IMR-90 (cell line): Measurements from ENCODE around the gene UBE3C. TPM values are rescaled to one million over a fixed set of nuclear protein-coding genes. Genes with fewer than 3 reads are reported as not detected.

ENCODE experiments used
- ATAC-seq: fragments of 200-7000 bp; cut with Tn5 transposase; 2 replicates; pipeline ENCODE4 v1.9.1; 2020; ENCODE audit warnings: low read depth, mild to moderate bottlenecking, moderate library complexity
- BruUV-seq: library from RNA; stranded (reverse); fragments of 400-500 nt; replicated peaks from 2 replicates; lab custom pipeline; 2021; lab: Mats Ljungman, UMichigan
- CTCF ChIA-PET: fragments of 300-600 bp; formaldehyde crosslinking; extraction: SDS; loops from one replicate; lab custom pipeline; 2021; ENCODE audit warnings: antibody characterized with exemption; lab: Yijun Ruan, JAX
- POLR2A ChIA-PET: fragments of 300-600 bp; sonication (Branson Sonifier 250); formaldehyde crosslinking; loops from one replicate; lab custom pipeline; 2022; ENCODE audit warnings: antibody characterized with exemption; ENCODE audit not compliant: unreplicated experiment; lab: Charles Lee
- DNase-seq: peaks from one replicate; pipeline ENCODE4 v3.0.0; 2013
- H2AFZ ChIP-seq: replicated peaks from 2 replicates; pipeline ENCODE3; 2013; ENCODE audit warnings: low read length, mild to moderate bottlenecking; ENCODE audit not compliant: poor library complexity
- H2AK5ac ChIP-seq: 2 replicates; pipeline ENCODE4 v1.6.1; 2013; ENCODE audit warnings: low read depth, low read length, inconsistent platforms
- H2AK9ac ChIP-seq: replicated peaks from 2 replicates; pipeline ENCODE3; 2013; ENCODE audit warnings: mild to moderate bottlenecking, low read depth, low read length, moderate library complexity; ENCODE audit not compliant: poor library complexity
- H2BK120ac ChIP-seq: 2 replicates; pipeline ENCODE4 v1.6.1; 2013; ENCODE audit warnings: low read depth, low read length, inconsistent platforms
- H2BK15ac ChIP-seq: 3 replicates; pipeline ENCODE4 v1.6.1; 2013; ENCODE audit warnings: low read depth, low read length, inconsistent platforms
- H2BK20ac ChIP-seq: 2 replicates; pipeline ENCODE4 v1.6.1; 2013; ENCODE audit warnings: low read depth, mild to moderate bottlenecking, inconsistent platforms, low read length, moderate library complexity
- H2BK5ac ChIP-seq: 2 replicates; pipeline ENCODE4 v1.6.1; 2013; ENCODE audit warnings: mild to moderate bottlenecking, low read depth, low read length, inconsistent platforms; ENCODE audit not compliant: poor library complexity, severe bottlenecking
- H3K14ac ChIP-seq: replicated peaks from 2 replicates; pipeline ENCODE4 v1.6.1; 2013; ENCODE audit warnings: low read depth, low read length, inconsistent platforms
- H3K18ac ChIP-seq: 2 replicates; pipeline ENCODE4 v1.6.1; 2013; ENCODE audit warnings: low read depth, low read length, control low read depth
- H3K23ac ChIP-seq: 2 replicates; pipeline ENCODE4 v1.6.1; 2013; ENCODE audit warnings: low read depth, low read length, inconsistent platforms
- H3K27ac ChIP-seq: 2 replicates; pipeline ENCODE4 v1.5.1; 2013; ENCODE audit warnings: mild to moderate bottlenecking, control low read depth, low read length; ENCODE audit not compliant: insufficient read depth
- H3K27me3 ChIP-seq: 2 replicates; pipeline ENCODE4 v1.6.1; 2013; ENCODE audit warnings: low read length; ENCODE audit not compliant: control insufficient read depth, insufficient read depth
- H3K36me3 ChIP-seq: 2 replicates; pipeline ENCODE4 v1.6.1; 2013; ENCODE audit warnings: low read length, mixed read lengths; ENCODE audit not compliant: control insufficient read depth, insufficient read depth
- H3K4ac ChIP-seq: 2 replicates; pipeline ENCODE4 v1.6.1; 2013; ENCODE audit warnings: low read depth, low read length, inconsistent platforms
- H3K4me1 ChIP-seq: 2 replicates; pipeline ENCODE4 v1.6.1; 2013; ENCODE audit warnings: low read length, mixed read lengths; ENCODE audit not compliant: control insufficient read depth, insufficient read depth
- H3K4me2 ChIP-seq: 2 replicates; pipeline ENCODE4 v1.6.1; 2013; ENCODE audit warnings: low read depth, mild to moderate bottlenecking, control low read depth, low read length, moderate library complexity
- H3K4me3 ChIP-seq: 2 replicates; pipeline ENCODE4 v1.5.1; 2013; ENCODE audit warnings: low read depth, mild to moderate bottlenecking, control low read depth, low read length, moderate library complexity; ENCODE audit not compliant: insufficient read depth
- H3K56ac ChIP-seq: 2 replicates; pipeline ENCODE4 v1.6.1; 2013; ENCODE audit warnings: low read length, inconsistent platforms; ENCODE audit not compliant: insufficient read depth; ENCODE audit errors: extremely low read depth
- H3K79me1 ChIP-seq, 2 experiments: 2 replicates each; pipeline ENCODE4 v1.6.1; 2013; ENCODE audit warnings: low read length in 2 of 2, inconsistent platforms in 1 of 2, low read depth in 1 of 2
- H3K9ac ChIP-seq: 2 replicates; pipeline ENCODE4 v1.6.1; 2013; ENCODE audit warnings: low read depth, low read length, control low read depth
- H3K9me1 ChIP-seq: 2 replicates; pipeline ENCODE4 v1.6.1; 2013; ENCODE audit warnings: low read length, inconsistent platforms; ENCODE audit not compliant: insufficient read depth
- H3K9me3 ChIP-seq: 2 replicates; pipeline ENCODE4 v1.6.1; 2013; ENCODE audit warnings: low read length; ENCODE audit not compliant: control insufficient read depth, insufficient read depth
- H4K20me1 ChIP-seq: 2 replicates; pipeline ENCODE4 v1.6.1; 2013; ENCODE audit warnings: low read length, inconsistent platforms; ENCODE audit not compliant: insufficient read depth
- H4K5ac ChIP-seq: 2 replicates; pipeline ENCODE4 v1.6.1; 2013; ENCODE audit warnings: mild to moderate bottlenecking, low read depth, low read length, control low read depth
- H4K8ac ChIP-seq, 2 experiments: 2 replicates each; pipeline ENCODE4 v1.6.1; 2013; ENCODE audit warnings: low read depth in 2 of 2, low read length in 2 of 2, control low read depth in 1 of 2, inconsistent platforms in 1 of 2
- H4K91ac ChIP-seq: 2 replicates; pipeline ENCODE4 v1.6.1; 2013; ENCODE audit warnings: low read depth, low read length, inconsistent platforms; ENCODE audit not compliant: insufficient read depth
- FOS ChIP-seq: fragments of 150-350 bp; IDR thresholded peaks from 2 replicates; pipeline ENCODE4 v1.6.1; 2016; ENCODE audit warnings: low read depth, low read length
- MXI1 ChIP-seq: IDR thresholded peaks from 2 replicates; pipeline ENCODE4 v1.6.1; 2012; ENCODE audit warnings: low read depth, mild to moderate bottlenecking, low read length, moderate library complexity, borderline replicate concordance
- NFE2L2 ChIP-seq: fragments of 150-350 bp; IDR thresholded peaks from 2 replicates; pipeline ENCODE4 v1.6.1; 2016; ENCODE audit warnings: low read depth, mild to moderate bottlenecking, low read length
- RFX5 ChIP-seq: IDR thresholded peaks from 2 replicates; pipeline ENCODE4 v1.8.0; 2012; ENCODE audit warnings: low read depth, mild to moderate bottlenecking, low read length, moderate library complexity
- WGBS, 2 experiments: methylation state at CpG; one replicate each; pipeline versions ENCODE4 v1.1.5 to v1.1.7; 2013; ENCODE audit warnings: missing lambda C conversion rate in 2 of 2; ENCODE audit not compliant: insufficient read length in 1 of 2; ENCODE audit errors: extremely low coverage in 2 of 2; 5-methylcytosine and 5-hydroxymethylcytosine counted together
- dilution Hi-C: fragments of 300-500 bp; cut with HindIII; formaldehyde crosslinking; loops from one replicate; pipeline ENCODE4 v1.14.3; 2018; ENCODE audit warnings: low sequenced_read_pairs; ENCODE audit not compliant: unreplicated experiment
- in situ Hi-C: fragments of 300-500 bp; cut with MboI; formaldehyde crosslinking; loops from 3 replicates; pipeline ENCODE4 v1.14.3; 2019; ENCODE audit warnings: low sequenced_read_pairs, inconsistent platforms, mixed read lengths
- intact Hi-C: fragments of 100-400 bp; cut with micrococcal nuclease; formaldehyde crosslinking; loops from 2 replicates; pipeline ENCODE4 v1.10.0; 2022
- polyA plus RNA-seq, 3 experiments: library from polyadenylated mRNA; depleted of rRNA; stranded (reverse); fragments of >200 nt; gene quantifications; 2 replicates each; pipeline ENCODE4 v1.2.3, GENCODE V29; 2012; ENCODE audit warnings: low replicate concordance in 1 of 3
- total RNA-seq: library from RNA; depleted of rRNA; stranded (reverse); fragments of >200 nt; gene quantifications from 2 replicates; pipeline ENCODE4 v1.2.3, GENCODE V29; 2012

Gene UBE3C
- total and polyA plus RNA-seq, 2 of the 4 experiments (the other 2 are of a cell fraction), result 43.0 to 60.6 TPM

GRCh38 chr7:157265051-157265450 is 126.3 kb downstream of the UBE3C start:
- 97% methylated on average over 7 of the region's 12 CpGs; no CpG with 5 or more reads in 1 of the 2 experiments for WGBS, 2 experiments
- Histone ChIP-seq H3K18ac (no peak overlapping the region), H3K23ac (no peak overlapping the region), H4K5ac (no peak overlapping the region), H4K20me1 (no peaks in the 10 kb centered on the region), H2AK9ac (no peak overlapping the region), H3K9me1 (no peaks in the 10 kb centered on the region; the same call in 1 of the 2 replicates), H3K56ac (no peak overlapping the region), H3K9me3 (no peaks in the 10 kb centered on the region), H2BK5ac (no peak overlapping the region), H2BK120ac (no peak overlapping the region), H3K4me3 (no peak overlapping the region), H3K4me2 (no peak overlapping the region), H3K36me3 (peaks cover 48% of the 10 kb centered on the region), H3K4me1 (no peaks in the 10 kb centered on the region), H2AFZ (no peak overlapping the region), H3K9ac (no peak overlapping the region), H3K27me3 (no peaks in the 10 kb centered on the region), H4K91ac (no peak overlapping the region), H3K27ac (no peak overlapping the region), H2BK15ac (no peak overlapping the region), H3K4ac (no peak overlapping the region), H3K79me1 (peaks cover 0 to 6% of the 10 kb centered on the region in 2 experiments; a peak in 2 of 4 replicates), H2AK5ac (no peak overlapping the region), H3K14ac (no peak overlapping the region), H2BK20ac (no peak overlapping the region), H4K8ac (no peak overlapping the region)
- no peak for ATAC-seq
- ChIA-PET CTCF (no interaction called here), POLR2A (no interaction called here)
- no peak for DNase-seq
- no TSS peak for BruUV-seq
- in situ Hi-C loops (loop anchor here (25.0 kb wide), 1 partner anchor 303 kb away; no protein-coding TSS in a partner anchor), dilution Hi-C loops (no loop called here), intact Hi-C loops (no loop called here)
- TF ChIP-seq NFE2L2 (no peak), MXI1 (no peak), FOS (no peak), RFX5 (no peak)
